Heart left ventricle (tissue), 13 donors: ENCODE measurements around the gene PCDHGA1.

Experiments used
- CTCF ChIP-seq, 12 donors: fragments of 200-600 bp; sonication (generic) in 4 of 12; IDR thresholded peaks; one replicate each; pipeline versions ENCODE4 v1.5.0 to v1.8.0; 2018 to 2022; ENCODE audit warnings: antibody characterized with exemption in 12 of 12, mild to moderate bottlenecking in 5 of 12
- POLR2A ChIP-seq, 2 donors: fragments of 450-650 bp; IDR thresholded peaks; one replicate each; pipeline ENCODE4 v1.6.1; 2017; ENCODE audit warnings: antibody characterized with exemption in 2 of 2, mild to moderate bottlenecking in 2 of 2, moderate library complexity in 2 of 2
- donor health status: ischemic (EF 13 %, LVEDD 7.1; RV severe dilation, severe dysfunction).
- donor health status: DM: no; HTN: yes; CAD: no.
- donor health status: DM: no; HTN: no; CAD: no.
- donor health status: ischemic (EF 25% LVEDD 6.9; RV normal size, moderate dysfunction).
- donor health status: ischemic (EF 25% LVEDD 5.7; RV mildly dilated, moderate dysfunction).
- donor health status: ischemic (EF 35%, LVEDD 5.7; RV mildly dilated, moderate dysfunction).
- donor health status: nonischemic (EF 11% LVEDD 7.7; RV severe dilation, severe dysfunction).
- donor health status: DM: yes; HTN: yes; CAD: no.
- donor health status: PGD.
- donor health status: ischemic (EF 29% LVEDD 5.4; RV normal size, mild dysfunction).
- donor health status: nonischemic (EF 23%, LVEDD 6.1; RV moderate dilation, normal function).

DNA sequence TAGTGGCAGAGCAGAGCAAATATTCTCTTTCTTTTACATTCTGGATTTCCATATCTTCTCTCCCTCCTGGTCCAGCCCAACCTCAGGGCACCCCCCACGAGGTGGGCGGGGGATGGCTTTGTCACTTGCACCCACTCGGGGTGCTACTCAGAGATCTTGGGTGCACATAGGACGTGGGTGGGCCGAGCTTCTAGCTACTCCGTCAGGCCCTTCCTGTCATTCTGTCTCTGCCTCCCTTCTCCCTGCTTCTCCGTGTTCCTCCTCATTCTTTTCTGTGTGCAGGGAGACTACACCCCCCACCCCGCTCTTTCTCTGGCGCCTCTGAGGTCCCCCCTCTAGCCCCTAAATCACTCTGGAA is 178.1 kb downstream of the PCDHGA1 start:
- TF ChIP-seq CTCF (IDR thresholded peaks at IDR 0.05): no peak
- no peak for TF ChIP-seq POLR2A (IDR thresholded peaks at IDR 0.05)
